A549 (cell line): ENCODE results near the gene PUDP. TPM values are rescaled to one million over a fixed set of nuclear protein-coding genes. Genes with fewer than 3 reads are reported as not detected.
"Not testable (repeated sequence)": the region's sequence is repeated elsewhere in the genome, so short reads cannot be mapped to it uniquely, and the experiment has no call there.

Experiments
- ATAC-seq, 2 experiments: fragments of 200-7000 bp in 1 of 2; fragments of >200 bp in 1 of 2; cut with Nextera tagmentation in 1 of 2; cut with Tn5 transposase in 1 of 2; 3 replicates each; pipeline versions ENCODE4 v1.8.0 to v1.9.1; 2018 to 2020; ENCODE audit warnings: mild to moderate bottlenecking in 1 of 2, moderate library complexity in 1 of 2
- CTCF ChIA-PET: fragments of 300-600 bp; sonication (Branson Sonifier 250); formaldehyde crosslinking; extraction: SDS; loops from one replicate; lab custom pipeline; 2021; ENCODE audit warnings: antibody characterized with exemption, inconsistent platforms; lab: Yijun Ruan, JAX
- POLR2A ChIA-PET: fragments of 350-600 bp; formaldehyde crosslinking; extraction: SDS; loops from one replicate; lab custom pipeline; 2021; ENCODE audit warnings: antibody characterized with exemption, inconsistent platforms; lab: Yijun Ruan, JAX
- DNase-seq, 2 experiments: peaks; one replicate each; pipeline versions ENCODE4 v3.0.0 to v3.0.0-alpha.2; 2011 to 2016; ENCODE audit warnings: low read depth in 1 of 2, low spot score in 1 of 2
- FAIRE-seq: peaks from 2 replicates; lab custom pipeline; 2011; peaks lifted over from hg19 to GRCh38; lab: Jason Lieb, UNC
- H3K27ac ChIP-seq, 2 experiments: fragments of >200 bp; sonication (Bioruptor Twin); formaldehyde crosslinking; 3 replicates each; pipeline ENCODE4 v1.5.1; 2016 to 2017
- H3K4me1 ChIP-seq: fragments of >200 bp; sonication (Bioruptor Twin); formaldehyde crosslinking; 3 replicates; pipeline ENCODE4 v1.6.1; 2016
- H3K4me2 ChIP-seq: fragments of >200 bp; sonication (Bioruptor Twin); formaldehyde crosslinking; 3 replicates; pipeline ENCODE4 v1.6.1; 2016
- H3K4me3 ChIP-seq: fragments of >200 bp; sonication (Bioruptor Twin); formaldehyde crosslinking; 3 replicates; pipeline ENCODE4 v1.5.1; 2016
- H3K9me3 ChIP-seq: fragments of >200 bp; sonication (Bioruptor Twin); formaldehyde crosslinking; 3 replicates; pipeline ENCODE4 v1.6.1; 2016
- CBX8 ChIP-seq: fragments of 200-600 bp; sonication (generic); IDR thresholded peaks from 2 replicates; pipeline ENCODE4 v1.6.1; 2016
- CTCF ChIP-seq: fragments of >200 bp; sonication (Bioruptor Twin); formaldehyde crosslinking; IDR thresholded peaks from 3 replicates; pipeline ENCODE4 v1.5.1; 2016
- EHMT2 ChIP-seq: fragments of 200-600 bp; sonication (generic); IDR thresholded peaks from 2 replicates; pipeline ENCODE4 v1.6.1; 2016; ENCODE audit warnings: antibody characterized with exemption, low read depth, mild to moderate bottlenecking, moderate library complexity
- ESRRA ChIP-seq: fragments of 150-350 bp; IDR thresholded peaks from 2 replicates; pipeline ENCODE4 v1.6.1; 2014; ENCODE audit warnings: mild to moderate bottlenecking, low read length, borderline replicate concordance
- FOSB ChIP-seq: fragments of 250-450 bp; sonication (Bioruptor Pico); IDR thresholded peaks from 2 replicates; pipeline ENCODE4 v1.5.0; 2020; ENCODE audit warnings: mild to moderate bottlenecking, moderate library complexity
- FOSL2 ChIP-seq, 2 experiments: fragments of 450-650 bp in 1 of 2; fragments of >200 bp in 1 of 2; sonication (Bioruptor Twin) in 1 of 2; formaldehyde crosslinking; IDR thresholded peaks; 2 replicates each; pipeline versions ENCODE4 v1.5.0 to v1.6.1; 2016 to 2020; ENCODE audit warnings: mild to moderate bottlenecking in 1 of 2, moderate library complexity in 1 of 2
- FOXS1 ChIP-seq: fragments of 250-450 bp; sonication (Bioruptor Pico); IDR thresholded peaks from 2 replicates; pipeline ENCODE4 v1.5.0; 2020; ENCODE audit warnings: mild to moderate bottlenecking, moderate library complexity
- GATA3 ChIP-seq: IDR thresholded peaks from 2 replicates; pipeline ENCODE4 v1.6.1; 2012; ENCODE audit warnings: borderline replicate concordance
- HDAC2 ChIP-seq: fragments of 200-600 bp; sonication (generic); IDR thresholded peaks from 2 replicates; pipeline ENCODE4 v1.6.1; 2016
- KDM5A ChIP-seq: fragments of 200-600 bp; sonication (generic); IDR thresholded peaks from 2 replicates; pipeline ENCODE4 v1.6.1; 2016; ENCODE audit warnings: antibody characterized with exemption, mild to moderate bottlenecking
- MAZ ChIP-seq: fragments of 150-350 bp; IDR thresholded peaks from 2 replicates; pipeline ENCODE4 v1.6.1; 2014; ENCODE audit warnings: antibody characterized with exemption, low read depth, low read length, borderline replicate concordance
- MYC ChIP-seq: IDR thresholded peaks from 2 replicates; pipeline ENCODE4 v1.6.1; 2012; ENCODE audit warnings: mild to moderate bottlenecking, inconsistent platforms, low read length, improper control_type of control experiment, borderline replicate concordance
- NFE2L2 ChIP-seq: fragments of 150-350 bp; conservative IDR thresholded peaks from 2 replicates; pipeline ENCODE4 v1.6.1; 2014; ENCODE audit warnings: low read length
- NPAS2 ChIP-seq: fragments of 250-450 bp; sonication (Bioruptor Pico); IDR thresholded peaks from 2 replicates; pipeline ENCODE4 v1.8.0; 2022; ENCODE audit warnings: mild to moderate bottlenecking, moderate library complexity, borderline replicate concordance
- RAD21 ChIP-seq, 2 experiments: fragments of >200 bp in 1 of 2; sonication (Bioruptor Twin) in 1 of 2; formaldehyde crosslinking in 1 of 2; IDR thresholded peaks in 1 of 2; conservative IDR thresholded peaks in 1 of 2; 2 replicates in 1 of 2; 3 replicates in 1 of 2; pipeline ENCODE4 v1.6.1; 2012 to 2018; ENCODE audit warnings: inconsistent platforms in 1 of 2
- RNF2 ChIP-seq: fragments of 200-600 bp; sonication (generic); IDR thresholded peaks from 2 replicates; pipeline ENCODE4 v1.6.1; 2016; ENCODE audit warnings: low read depth, mild to moderate bottlenecking, antibody characterized with exemption, moderate library complexity, borderline replicate concordance
- SMC3 ChIP-seq: fragments of >200 bp; sonication (Bioruptor Twin); formaldehyde crosslinking; IDR thresholded peaks from 3 replicates; pipeline ENCODE4 v1.6.1; 2018; ENCODE audit warnings: inconsistent platforms
- TFCP2L1 ChIP-seq: fragments of 250-450 bp; sonication (Bioruptor Pico); IDR thresholded peaks from 2 replicates; pipeline ENCODE4 v1.5.0; 2021; ENCODE audit warnings: mild to moderate bottlenecking
- WGBS: methylation state at CpG from one replicate; pipeline ENCODE4 v1.1.6; 2017; ENCODE audit errors: missing lambda C conversion rate; 5-methylcytosine and 5-hydroxymethylcytosine counted together
- polyA plus RNA-seq, 4 experiments: library from polyadenylated mRNA; depleted of rRNA in 3 of 4; stranded (reverse); fragments of >200 nt; fragmentation: RNase III in 1 of 4; extraction: RNeasy Plus Mini Kit Qiagen cat#74134 plus additional on column Dnase treatment in 1 of 4; gene quantifications; 2 replicates in 3 of 4; 3 replicates in 1 of 4; pipeline ENCODE4 v1.2.3, GENCODE V29; 2011 to 2017

PUDP gene
- polyA plus RNA-seq, 2 of the 4 experiments (the other 2 are of a cell fraction): 26.2 to 50.7 TPM

- POLR2A ChIA-PET, FAIRE-seq, H3K4me3 ChIP-seq, H3K4me1 ChIP-seq, ATAC-seq, H3K9me3 ChIP-seq, H3K27ac ChIP-seq, H3K4me2 ChIP-seq, DNase-seq, CTCF ChIA-PET: not testable (repeated sequence)
- 15% methylated on average over 2 of the region's 2 CpGs for WGBS
Observed at GRCh38 chrX:7178859-7179258, 30.9 kb upstream of the PUDP start.

DNA sequence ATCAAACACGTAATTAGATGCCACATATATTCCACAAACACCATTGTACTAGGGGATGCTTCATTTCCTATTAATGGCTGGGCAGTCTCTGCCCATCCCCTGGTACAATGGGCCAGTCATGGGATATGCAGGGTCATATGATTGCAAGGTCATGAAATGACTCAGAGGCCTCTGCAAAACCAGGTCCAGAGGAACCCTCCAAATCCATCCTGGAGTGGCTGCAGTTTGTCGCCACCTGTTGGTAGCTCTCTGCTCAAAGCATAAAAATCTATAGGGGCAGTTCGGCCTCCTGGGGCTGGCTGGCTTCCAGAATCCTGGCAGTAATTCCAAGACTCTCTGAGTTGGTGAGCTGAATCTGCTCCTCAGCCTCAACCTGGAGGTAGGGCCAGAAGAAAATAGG lies 22.9 kb upstream of the PUDP start:
- FAIRE-seq (no peak), DNase-seq (peak in 1 of 2 experiments; percentile 36), ATAC-seq (peak in 1 of 2 experiments; percentile 60; a peak in 3 of 6 replicates)
- TF ChIP-seq NFE2L2 (no peak), RAD21 (conservative IDR thresholded peaks at IDR 0.05 in 1 of 2, IDR thresholded peaks at IDR 0.05 in 1 of 2) (peak in 1 of 2 experiments; percentile 38; a peak in 2 of 5 replicates), FOSL2 (IDR thresholded peaks at IDR 0.05) (no peak), FOSL2 (CRISPR knock-in tag; IDR thresholded peaks at IDR 0.05) (peak; percentile 51; the same call in 1 of the 2 replicates), MYC (no peak), FOXS1 (CRISPR knock-in tag) (no peak), CTCF (0 out of 3 replicates have a peak, but pooled peaks have one; percentile 15)
- Histone ChIP-seq H3K4me1 (no peaks in the 10 kb centered on the region), H3K4me2 (no peak overlapping the region), H3K4me3 (no peak overlapping the region), H3K9me3 (no peaks in the 10 kb centered on the region), H3K27ac (no peak overlapping the region)
- 50% methylated on average over 1 of the region's 3 CpGs for WGBS
- CTCF ChIA-PET: interaction anchor here (1.2 kb wide), 1 partner anchor 16 kb away, joined by 3 read pairs; no protein-coding TSS in a partner anchor
- POLR2A ChIA-PET: no interaction called here

DNA sequence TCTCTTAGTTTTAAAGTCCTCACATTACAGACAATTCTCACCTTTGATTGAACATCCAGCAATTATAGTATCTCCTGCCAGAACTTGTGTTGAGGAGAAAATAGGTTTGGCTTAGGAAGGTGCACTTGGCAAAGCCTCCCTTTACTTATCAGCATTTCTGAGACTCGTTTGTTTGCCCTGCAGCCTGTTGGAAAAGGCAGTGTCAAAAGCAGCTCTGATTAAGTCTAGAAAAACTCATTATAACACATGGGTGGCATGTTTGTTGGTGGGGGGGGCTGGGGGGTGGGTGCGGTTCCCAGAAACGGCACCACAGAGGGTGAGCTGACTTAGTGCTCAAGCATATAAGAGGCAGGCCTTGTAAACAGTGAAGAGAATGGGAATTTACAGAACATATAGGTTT lies 21.7 kb upstream of the PUDP start:
- POLR2A ChIA-PET: no interaction called here
- no peak overlapping the region for H3K27ac ChIP-seq
- WGBS: 38% methylated on average over 3 of the region's 3 CpGs
- no peaks in the 10 kb centered on the region for H3K4me1 ChIP-seq
- H3K4me2 ChIP-seq: no peak overlapping the region
- TF ChIP-seq NFE2L2 (no peak), KDM5A (no peak), FOSB (CRISPR knock-in tag) (no peak), ESRRA (no peak), GATA3 (no peak), SMC3 (no peak)
- H3K9me3 ChIP-seq: no peaks in the 10 kb centered on the region
- FAIRE-seq: no peak
- no peak overlapping the region for H3K4me3 ChIP-seq
- CTCF ChIA-PET: no interaction called here
- no peak for DNase-seq
- ATAC-seq: no peak

- WGBS: 60% methylated on average over 1 of the region's 1 CpG
- no peak overlapping the region for H3K4me2 ChIP-seq
- ATAC-seq (no peak), DNase-seq (no peak), FAIRE-seq (peak; percentile 61)
- H3K4me1 ChIP-seq: no peaks in the 10 kb centered on the region
- POLR2A ChIA-PET: no interaction called here
- H3K27ac ChIP-seq: no peak overlapping the region
- no peaks in the 10 kb centered on the region for H3K9me3 ChIP-seq
- TF ChIP-seq MAZ (no peak), NPAS2 (CRISPR knock-in tag) (no peak), TFCP2L1 (no peak), RAD21 (conservative IDR thresholded peaks at IDR 0.05 in 1 of 2, IDR thresholded peaks at IDR 0.05 in 1 of 2) (no peak), HDAC2 (no peak), EHMT2 (no peak), CBX8 (no peak), RNF2 (no peak)
- CTCF ChIA-PET: no interaction called here
- no peak overlapping the region for H3K4me3 ChIP-seq
Observed at GRCh38 chrX:7168371-7168770, 20.4 kb upstream of the PUDP start.
